Urothelium cell line (cell line): Measurements from ENCODE around the gene MGAT2.
"Not testable (repeated sequence)": the region's sequence is repeated elsewhere in the genome, so short reads cannot be mapped to it uniquely, and the experiment has no call there.

Experiments
- DNase-seq: peaks from one replicate; pipeline ENCODE4 v3.0.0; 2011; ENCODE audit warnings: low spot score, mixed read lengths
- FAIRE-seq: peaks from 2 replicates; lab custom pipeline; 2011; peaks lifted over from hg19 to GRCh38; lab: Jason Lieb, UNC

Gene MGAT2

DNA sequence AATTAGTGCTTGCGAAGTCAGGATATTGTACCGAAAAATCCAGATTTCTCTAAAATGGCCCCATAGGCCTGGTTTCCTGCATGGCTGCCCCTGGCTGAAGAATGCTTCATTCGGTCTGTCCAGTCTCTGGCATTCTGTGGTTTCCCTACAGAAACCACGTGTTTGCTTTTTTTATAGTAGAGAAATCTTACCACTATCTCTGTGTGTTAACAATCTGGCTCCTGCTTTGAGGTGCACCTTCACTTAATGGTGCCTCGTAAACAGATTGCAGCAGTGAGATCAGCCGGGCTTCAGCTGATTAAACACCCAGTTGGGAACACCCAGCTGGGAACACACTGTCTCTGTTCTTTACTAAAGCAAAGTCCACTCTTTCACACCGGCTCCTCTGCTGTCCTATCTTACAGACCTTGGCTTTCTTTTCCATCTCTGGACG, 21.1 kb downstream of the MGAT2 start:
- FAIRE-seq (peak; percentile 75), DNase-seq (no peak)

DNA sequence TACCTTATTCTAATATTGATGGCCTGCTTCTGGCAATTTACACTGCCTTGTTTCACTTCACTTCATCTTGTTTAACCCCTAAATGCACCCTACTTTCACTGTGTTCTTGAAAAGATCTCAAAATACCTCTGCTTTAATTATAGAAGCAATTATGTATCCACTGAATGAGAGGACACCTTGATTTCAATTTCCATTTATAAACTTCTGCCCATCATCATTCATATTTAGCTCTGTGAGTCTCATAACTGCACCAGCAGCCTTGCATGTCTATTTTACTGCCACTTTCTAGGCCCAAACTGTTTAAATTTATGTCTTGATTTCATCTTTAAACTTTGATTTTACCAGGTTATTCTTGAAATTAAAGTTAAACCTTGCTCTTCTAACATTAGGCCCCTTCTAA, 21.6 kb downstream of the MGAT2 start:
- FAIRE-seq = no peak

DNA sequence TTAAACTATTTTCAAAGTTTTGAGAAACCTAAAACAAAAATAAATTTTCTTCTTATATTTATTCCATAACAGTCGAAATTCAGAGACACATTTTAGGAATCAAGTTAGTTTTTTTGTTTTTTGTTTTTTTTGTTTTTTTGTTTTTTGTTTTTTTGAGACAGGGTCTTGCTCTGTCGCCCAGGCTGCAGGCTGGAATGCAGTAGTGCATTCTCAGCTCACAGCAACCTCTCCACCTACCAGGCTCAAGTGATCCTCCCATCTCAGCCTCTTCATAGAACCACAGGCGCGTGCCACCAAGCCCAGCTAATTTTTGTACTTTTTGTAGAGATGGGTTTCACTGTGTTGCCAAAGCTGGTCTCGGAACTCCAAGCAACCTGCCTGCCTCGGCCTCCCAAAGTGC, 32.9 kb downstream of the MGAT2 start:
- no peak for DNase-seq
- FAIRE-seq = no peak

More for the DNA sequence above, 21.6 kb downstream of the MGAT2 start:
- no peak for DNase-seq

DNA sequence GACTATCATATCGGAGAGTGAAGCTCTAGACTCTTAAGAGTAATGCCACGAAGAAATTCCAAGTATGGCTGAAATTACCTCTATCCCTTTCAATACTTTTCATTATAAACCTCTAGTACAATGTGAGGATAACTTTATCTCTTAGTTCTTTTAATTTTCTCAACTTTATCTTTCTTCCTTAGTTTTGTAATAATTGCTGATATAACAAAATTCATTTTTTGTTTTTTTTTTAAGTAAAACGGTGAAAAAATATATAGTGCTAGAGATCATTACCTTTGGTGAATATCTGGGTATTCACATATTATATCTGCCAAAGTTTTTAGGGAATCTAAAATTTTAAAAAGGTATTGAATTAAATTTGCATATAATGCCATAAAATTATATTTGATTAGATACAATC, 33.9 kb downstream of the MGAT2 start:
- FAIRE-seq = no peak
- DNase-seq = no peak

DNA sequence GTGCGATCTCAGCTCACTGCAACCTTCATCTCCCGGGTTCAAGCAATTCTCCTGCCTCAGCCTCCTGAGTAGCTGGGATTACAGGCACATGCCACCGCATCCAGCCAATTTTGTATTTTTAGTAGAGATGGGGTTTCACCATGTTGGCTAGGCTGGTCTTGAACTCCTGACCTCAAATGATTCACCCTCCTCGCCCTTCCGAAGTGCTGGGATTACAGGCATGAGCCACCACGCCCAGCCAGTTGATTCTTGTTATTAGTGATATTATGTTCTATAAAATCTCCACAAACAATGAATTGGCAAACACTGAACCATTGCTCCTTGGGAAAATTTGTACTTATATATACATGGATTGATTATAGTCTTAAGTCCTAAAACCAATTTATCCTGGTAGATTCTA, 36.9 kb downstream of the MGAT2 start:
- DNase-seq = not testable (repeated sequence)
- peak; percentile 42 for FAIRE-seq

DNA sequence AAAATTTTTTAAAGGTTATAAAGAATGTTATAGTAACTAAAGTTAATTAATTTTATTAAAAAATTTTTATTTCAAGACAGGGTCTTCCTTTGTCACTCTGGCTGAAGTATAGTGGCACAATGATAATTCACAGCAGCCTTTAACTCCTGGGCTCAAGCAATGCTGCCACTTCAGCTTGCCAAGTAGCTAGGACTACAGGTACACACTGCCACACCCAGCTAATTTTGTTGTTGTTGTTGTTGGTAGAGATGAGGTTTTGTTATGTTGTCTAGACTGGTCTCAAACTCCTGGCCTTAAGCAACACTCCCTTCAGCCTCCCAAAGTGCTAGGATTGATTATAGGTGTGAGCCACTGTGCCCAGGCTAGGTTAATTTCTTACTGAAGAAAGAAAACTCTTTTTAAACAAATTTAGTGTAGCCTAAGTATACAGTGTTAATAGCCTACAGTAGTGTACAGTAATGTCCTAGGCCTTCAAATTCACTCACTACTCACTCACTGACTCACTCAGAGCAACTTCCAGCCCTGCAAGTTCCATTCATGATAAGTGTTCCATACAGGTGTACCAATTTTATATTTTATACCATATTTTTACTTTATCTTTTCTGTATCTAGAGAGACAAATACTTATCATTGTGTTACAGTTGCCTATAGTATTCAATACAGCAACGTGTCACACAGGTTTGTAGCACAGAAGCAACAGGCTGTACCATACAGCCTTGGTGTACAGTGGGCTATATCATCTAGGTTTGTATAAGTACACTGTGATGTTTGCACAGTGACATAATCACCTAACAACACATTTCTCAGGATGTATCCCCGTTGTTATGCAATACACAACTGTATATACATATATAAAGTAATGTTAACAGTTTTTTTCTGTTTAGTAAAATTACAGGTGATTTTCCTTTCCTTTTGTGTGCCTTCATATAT, 39.2 kb downstream of the MGAT2 start:
- DNase-seq (no peak), FAIRE-seq (peak; percentile 91)

DNA sequence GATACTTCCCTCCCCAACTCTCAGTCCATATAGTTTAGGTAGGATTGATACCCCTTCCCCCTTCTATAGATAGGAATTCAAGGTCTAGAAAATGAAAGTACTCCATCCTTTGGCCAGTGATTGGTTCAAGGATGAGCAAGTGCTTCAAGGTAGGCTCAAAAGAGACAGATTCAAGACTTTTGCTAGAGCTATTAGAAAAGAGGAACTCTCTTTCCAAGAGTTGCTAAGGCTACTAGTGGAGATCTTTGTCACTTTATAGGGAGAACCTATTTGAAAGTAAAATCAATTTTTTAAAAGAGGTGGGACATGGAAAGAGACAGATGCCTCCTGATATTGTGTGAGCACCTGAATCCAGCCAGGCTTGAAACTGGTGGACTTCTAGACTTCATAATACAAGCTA, 49.9 kb downstream of the MGAT2 start:
- no peak for DNase-seq
- FAIRE-seq = no peak
